Esophagus muscularis mucosa (tissue), 4 donors: ENCODE measurements around the gene CDHR2.

Experiments
- CTCF ChIP-seq, 3 experiments: fragments of 200-600 bp in 2 of 3; fragments of 450-650 bp in 1 of 3; sonication (generic) in 2 of 3; IDR thresholded peaks; one replicate each; pipeline ENCODE4 v1.5.1; 2017 to 2019; ENCODE audit warnings: antibody characterized with exemption in 3 of 3, mild to moderate bottlenecking in 2 of 3, moderate library complexity in 1 of 3
- EP300 ChIP-seq: sonication (generic); formaldehyde crosslinking; IDR thresholded peaks from one replicate; pipeline ENCODE4 v1.6.1; 2017; ENCODE audit warnings: antibody characterized with exemption
- POLR2A ChIP-seq: fragments of 450-650 bp; IDR thresholded peaks from one replicate; pipeline ENCODE4 v1.6.1; 2017; ENCODE audit warnings: antibody characterized with exemption, moderate library complexity, mild to moderate bottlenecking, low read depth
- POLR2AphosphoS5 ChIP-seq, 2 donors: sonication (generic); formaldehyde crosslinking; IDR thresholded peaks; one replicate each; pipeline ENCODE4 v1.6.1; 2017; ENCODE audit warnings: antibody characterized with exemption in 2 of 2

- TF ChIP-seq CTCF (IDR thresholded peaks at IDR 0.05) (no peak), EP300 (no peak), POLR2AphosphoS5 (IDR thresholded peaks at IDR 0.05) (no peak), POLR2A (no peak)
These were observed 17.1 kb upstream of the CDHR2 start for GRCh38 chr5:176531902-176532493.
